HCT116 (cell line): ENCODE data around the gene IRF4. TPM values are rescaled to one million over a fixed set of nuclear protein-coding genes. Genes with fewer than 3 reads are reported as not detected.

ENCODE experiments used
- ATAC-seq: fragments of 200-7000 bp; cut with Tn5 transposase; 2 replicates; pipeline ENCODE4 v1.9.1; 2020; ENCODE audit warnings: mild to moderate bottlenecking, moderate library complexity
- BruUV-seq: library from RNA; stranded (reverse); fragments of 400-500 nt; replicated peaks from 2 replicates; lab custom pipeline; 2021; lab: Mats Ljungman, UMichigan
- CTCF ChIA-PET: fragments of 300-600 bp; sonication (Branson Sonifier 250); formaldehyde crosslinking; loops from one replicate; lab custom pipeline; 2021; ENCODE audit warnings: antibody characterized with exemption; lab: Charles Lee
- POLR2A ChIA-PET: fragments of 300-600, 350-600 bp; sonication (Branson Sonifier 250); formaldehyde crosslinking; loops from one replicate; lab custom pipeline; 2021; ENCODE audit warnings: antibody characterized with exemption; lab: Charles Lee
- RAD21 ChIA-PET, 2 experiments: fragments of 300-600 bp; sonication (Branson Sonifier 250); formaldehyde crosslinking; loops; one replicate each; lab custom pipeline; 2023; ENCODE audit warnings: low total read pairs in 2 of 2; ENCODE audit not compliant: uncharacterized antibody in 2 of 2, unreplicated experiment in 2 of 2, low non-redundant PET in 1 of 2; lab: Charles Lee
- DNase-seq: peaks from one replicate; pipeline ENCODE4 v3.0.0-alpha.2; 2010; ENCODE audit warnings: low read depth, low spot score
- H2AFZ ChIP-seq: fragments of 200-600 bp; shearing (Covaris generic), sonication (generic); 2 replicates; pipeline ENCODE4 v1.6.1; 2017; ENCODE audit warnings: low read depth, mixed run types, mixed read lengths, antibody characterized with exemption, low read length; ENCODE audit not compliant: poor library complexity, severe bottlenecking
- H3K27ac ChIP-seq: 2 replicates; pipeline ENCODE4 v1.5.1; 2012; ENCODE audit warnings: low read depth, low read length
- H3K27me3 ChIP-seq: fragments of 200-600 bp; sonication (generic); 2 replicates; pipeline ENCODE4 v1.6.1; 2016; ENCODE audit warnings: mixed run types, low read length, mixed read lengths; ENCODE audit not compliant: insufficient read depth
- H3K36me3 ChIP-seq, 2 experiments: fragments of 200-500 bp in 1 of 2; fragments of 200-600 bp in 1 of 2; sonication (Bioruptor generic) in 1 of 2; sonication (generic) in 1 of 2; 2 replicates each; pipeline versions ENCODE4 v1.5.1 to v1.6.1; 2014 to 2016; ENCODE audit warnings: low read length in 2 of 2, inconsistent platforms in 1 of 2, mixed read lengths in 1 of 2, mixed run types in 1 of 2; ENCODE audit not compliant: insufficient read depth in 2 of 2, control insufficient read depth in 1 of 2
- H3K4me1 ChIP-seq, 2 experiments: fragments of 200-600 bp in 1 of 2; sonication (generic) in 1 of 2; 2 replicates each; pipeline versions ENCODE4 v1.5.1 to v1.6.1; 2012 to 2017; ENCODE audit warnings: low read length in 2 of 2, inconsistent platforms in 1 of 2, mild to moderate bottlenecking in 1 of 2, mixed read lengths in 1 of 2, mixed run types in 1 of 2, moderate library complexity in 1 of 2; ENCODE audit not compliant: insufficient read depth in 2 of 2, control insufficient read depth in 1 of 2
- H3K4me2 ChIP-seq: fragments of 200-600 bp; sonication (generic); 2 replicates; pipeline ENCODE4 v1.6.1; 2017; ENCODE audit warnings: mixed run types, low read length, mixed read lengths
- H3K4me3 ChIP-seq, 2 experiments: fragments of 200-600 bp in 1 of 2; sonication (generic) in 1 of 2; replicated peaks in 1 of 2; 2 replicates each; pipeline ENCODE4 v1.5.1; 2011 to 2016; ENCODE audit warnings: low read length in 2 of 2, control low read depth in 1 of 2, low read depth in 1 of 2, mild to moderate bottlenecking in 1 of 2, mixed read lengths in 1 of 2, mixed run types in 1 of 2
- H3K79me2 ChIP-seq: fragments of 200-600 bp; sonication (generic); 2 replicates; pipeline ENCODE4 v1.6.1; 2017; ENCODE audit warnings: mild to moderate bottlenecking, mixed run types, low read length, moderate library complexity, mixed read lengths; ENCODE audit not compliant: insufficient read depth
- H3K9ac ChIP-seq: fragments of 200-600 bp; sonication (generic); 2 replicates; pipeline ENCODE4 v1.6.1; 2016; ENCODE audit warnings: low read length, mixed read lengths
- H3K9me2 ChIP-seq: fragments of 200-600 bp; sonication (generic), shearing (Covaris generic); 2 replicates; pipeline ENCODE4 v1.6.1; 2017; ENCODE audit warnings: mixed run types, mild to moderate bottlenecking, moderate library complexity; ENCODE audit not compliant: insufficient read depth
- H3K9me3 ChIP-seq, 2 experiments: fragments of 200-500 bp in 1 of 2; fragments of 200-600 bp in 1 of 2; sonication (Bioruptor generic) in 1 of 2; sonication (generic) in 1 of 2; 2 replicates each; pipeline ENCODE4 v1.6.1; 2014 to 2017; ENCODE audit warnings: low read length in 2 of 2, mixed read lengths in 2 of 2, inconsistent platforms in 1 of 2, low read depth in 1 of 2, mild to moderate bottlenecking in 1 of 2, mixed run types in 1 of 2, moderate library complexity in 1 of 2; ENCODE audit not compliant: control insufficient read depth in 1 of 2, insufficient read depth in 1 of 2
- H4K20me1 ChIP-seq: fragments of 200-600 bp; sonication (generic), shearing (Covaris generic); 2 replicates; pipeline ENCODE4 v1.6.1; 2017; ENCODE audit warnings: mixed run types, mild to moderate bottlenecking, moderate library complexity; ENCODE audit not compliant: insufficient read depth
- CEBPB ChIP-seq: IDR thresholded peaks from 2 replicates; pipeline ENCODE4 v1.6.1; 2012; ENCODE audit warnings: low read depth
- ELF1 ChIP-seq: IDR thresholded peaks from 2 replicates; pipeline ENCODE4 v1.6.1; 2012; ENCODE audit warnings: low read depth, borderline replicate concordance
- EZH2 ChIP-seq: fragments of 200-600 bp; sonication (generic); IDR thresholded peaks from 2 replicates; pipeline ENCODE4 v1.6.1; 2017; ENCODE audit warnings: antibody characterized with exemption, mixed run types
- EZH2phosphoT487 ChIP-seq: fragments of 200-600 bp; IDR thresholded peaks from 2 replicates; pipeline ENCODE4 v1.6.1; 2018; ENCODE audit warnings: antibody characterized with exemption, borderline replicate concordance
- RAD21 ChIP-seq: IDR thresholded peaks from 2 replicates; pipeline ENCODE4 v1.6.1; 2012; ENCODE audit warnings: low read depth, mild to moderate bottlenecking
- SIN3A ChIP-seq: IDR thresholded peaks from 2 replicates; pipeline ENCODE4 v1.6.1; 2012; ENCODE audit warnings: low read depth
- SRF ChIP-seq: IDR thresholded peaks from 2 replicates; pipeline ENCODE4 v1.6.1; 2012; ENCODE audit warnings: low read depth
- ZFX ChIP-seq: fragments of 450-650 bp; IDR thresholded peaks from 2 replicates; pipeline ENCODE4 v1.6.1; 2017
- ZNF274 ChIP-seq: fragments of 200-500 bp; sonication (Bioruptor generic); IDR thresholded peaks from 2 replicates; pipeline ENCODE4 v1.6.1; 2014; ENCODE audit warnings: mild to moderate bottlenecking, low read depth, low read length, inconsistent platforms
- intact Hi-C: fragments of 100-400 bp; cut with micrococcal nuclease; formaldehyde crosslinking; loops from 2 replicates; pipeline ENCODE4 v1.10.0; 2022
- total RNA-seq: library from RNA; stranded (reverse); gene quantifications from one replicate; pipeline ENCODE4 v1.2.1, GENCODE V29; 2021; ENCODE audit not compliant: unreplicated experiment
- TF ChIP-seq, protein P1 (sequence below): IDR thresholded peaks from 2 replicates; pipeline ENCODE4 v1.6.1; 2011; ENCODE audit warnings: mild to moderate bottlenecking, low read length, moderate library complexity; ENCODE audit not compliant: insufficient replicate concordance; ENCODE audit errors: extremely low read depth
- TF ChIP-seq, protein P2 (sequence below), 3 experiments: fragments of 200-600 bp in 1 of 3; sonication (generic) in 1 of 3; IDR thresholded peaks in 2 of 3; conservative IDR thresholded peaks in 1 of 3; 2 replicates each; pipeline ENCODE4 v1.5.1; 2012 to 2017; ENCODE audit warnings: low read depth in 2 of 3, low read length in 2 of 3, antibody characterized with exemption in 1 of 3, borderline replicate concordance in 1 of 3, control low read depth in 1 of 3, mild to moderate bottlenecking in 1 of 3, mixed read lengths in 1 of 3, mixed run types in 1 of 3, moderate library complexity in 1 of 3; ENCODE audit not compliant: insufficient read depth in 1 of 3

Gene IRF4
- total RNA-seq, 1 experiment from 2014 or later, result 1.2 TPM

DNA sequence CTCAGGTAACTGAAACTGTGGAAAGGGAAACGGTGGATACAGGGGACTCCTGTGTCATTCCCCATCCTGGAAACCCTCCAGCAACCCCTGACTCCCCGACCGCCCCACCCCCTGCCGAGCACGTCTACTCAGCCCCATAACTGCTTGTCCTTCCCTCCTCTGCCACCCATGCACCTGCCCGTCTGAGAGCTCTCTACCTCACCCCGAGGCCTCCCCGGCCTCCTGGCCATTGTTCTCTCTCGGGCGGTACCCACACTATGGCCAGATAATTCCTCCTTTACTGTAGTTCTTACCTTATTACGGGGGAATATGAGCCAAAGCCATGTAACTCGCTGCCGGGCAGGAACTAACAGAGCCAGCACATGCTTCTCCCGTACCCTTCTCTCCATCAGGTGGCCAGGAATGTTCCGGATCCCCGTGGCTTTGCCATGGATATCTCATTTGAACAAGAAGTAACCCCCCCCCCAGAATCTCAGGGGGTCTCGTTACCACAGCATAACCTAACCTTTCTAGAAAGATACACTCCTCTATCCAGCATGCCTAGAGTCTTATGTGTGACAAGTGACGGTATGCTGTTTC lies 4.8 kb upstream of the IRF4 start:
- DNase-seq, result no peak
- Histone ChIP-seq H3K4me1 (no peaks in the 10 kb centered on the region), H3K9me3 (no peaks in the 10 kb centered on the region), H3K27me3 (no peaks in the 10 kb centered on the region), H3K27ac (no peak overlapping the region), H3K36me3 (no peaks in the 10 kb centered on the region), H3K9me2 (no peaks in the 10 kb centered on the region), H3K4me2 (no peak overlapping the region), H3K4me3 (no peak overlapping the region), H3K79me2 (no peaks in the 10 kb centered on the region), H4K20me1 (no peaks in the 10 kb centered on the region), H2AFZ (no peak overlapping the region), H3K9ac (no peak overlapping the region)
- no peak for ATAC-seq
- ChIA-PET CTCF (no interaction called here), RAD21 (no interaction called here), POLR2A (no interaction called here)
- intact Hi-C loops, result no loop called here
- no TSS peak for BruUV-seq
- TF ChIP-seq CEBPB, result no peak
- no peak for TF ChIP-seq ELF1
- TF ChIP-seq, protein P1, sequence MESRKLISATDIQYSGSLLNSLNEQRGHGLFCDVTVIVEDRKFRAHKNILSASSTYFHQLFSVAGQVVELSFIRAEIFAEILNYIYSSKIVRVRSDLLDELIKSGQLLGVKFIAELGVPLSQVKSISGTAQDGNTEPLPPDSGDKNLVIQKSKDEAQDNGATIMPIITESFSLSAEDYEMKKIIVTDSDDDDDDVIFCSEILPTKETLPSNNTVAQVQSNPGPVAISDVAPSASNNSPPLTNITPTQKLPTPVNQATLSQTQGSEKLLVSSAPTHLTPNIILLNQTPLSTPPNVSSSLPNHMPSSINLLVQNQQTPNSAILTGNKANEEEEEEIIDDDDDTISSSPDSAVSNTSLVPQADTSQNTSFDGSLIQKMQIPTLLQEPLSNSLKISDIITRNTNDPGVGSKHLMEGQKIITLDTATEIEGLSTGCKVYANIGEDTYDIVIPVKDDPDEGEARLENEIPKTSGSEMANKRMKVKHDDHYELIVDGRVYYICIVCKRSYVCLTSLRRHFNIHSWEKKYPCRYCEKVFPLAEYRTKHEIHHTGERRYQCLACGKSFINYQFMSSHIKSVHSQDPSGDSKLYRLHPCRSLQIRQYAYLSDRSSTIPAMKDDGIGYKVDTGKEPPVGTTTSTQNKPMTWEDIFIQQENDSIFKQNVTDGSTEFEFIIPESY, result no peak
- TF ChIP-seq EZH2, result no peak
- TF ChIP-seq, protein P2, sequence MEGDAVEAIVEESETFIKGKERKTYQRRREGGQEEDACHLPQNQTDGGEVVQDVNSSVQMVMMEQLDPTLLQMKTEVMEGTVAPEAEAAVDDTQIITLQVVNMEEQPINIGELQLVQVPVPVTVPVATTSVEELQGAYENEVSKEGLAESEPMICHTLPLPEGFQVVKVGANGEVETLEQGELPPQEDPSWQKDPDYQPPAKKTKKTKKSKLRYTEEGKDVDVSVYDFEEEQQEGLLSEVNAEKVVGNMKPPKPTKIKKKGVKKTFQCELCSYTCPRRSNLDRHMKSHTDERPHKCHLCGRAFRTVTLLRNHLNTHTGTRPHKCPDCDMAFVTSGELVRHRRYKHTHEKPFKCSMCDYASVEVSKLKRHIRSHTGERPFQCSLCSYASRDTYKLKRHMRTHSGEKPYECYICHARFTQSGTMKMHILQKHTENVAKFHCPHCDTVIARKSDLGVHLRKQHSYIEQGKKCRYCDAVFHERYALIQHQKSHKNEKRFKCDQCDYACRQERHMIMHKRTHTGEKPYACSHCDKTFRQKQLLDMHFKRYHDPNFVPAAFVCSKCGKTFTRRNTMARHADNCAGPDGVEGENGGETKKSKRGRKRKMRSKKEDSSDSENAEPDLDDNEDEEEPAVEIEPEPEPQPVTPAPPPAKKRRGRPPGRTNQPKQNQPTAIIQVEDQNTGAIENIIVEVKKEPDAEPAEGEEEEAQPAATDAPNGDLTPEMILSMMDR (IDR thresholded peaks at IDR 0.05 in 2 of 3, conservative IDR thresholded peaks at IDR 0.05 in 1 of 3; ENCODE audit: borderline replicate concordance in 1 of 3, insufficient read depth in 1 of 3, low read depth in 2 of 3, low read length in 2 of 3), result no peak
- TF ChIP-seq ZFX, result no peak
- TF ChIP-seq EZH2phosphoT487, result no peak
- TF ChIP-seq RAD21, result no peak
- TF ChIP-seq SRF, result no peak
- no peak for TF ChIP-seq ZNF274
- TF ChIP-seq SIN3A, result no peak
